SU-DHL-6 (cell line): ENCODE results near the gene IFT122.

Experiments used
- H2AFZ ChIP-seq: fragments of 200-600 bp; sonication (generic); 2 replicates; pipeline ENCODE4 v1.6.1; 2014; ENCODE audit warnings: low read depth, mild to moderate bottlenecking, moderate library complexity, mixed read lengths, antibody characterized with exemption, low read length; ENCODE audit not compliant: severe bottlenecking
- H3F3A ChIP-seq: fragments of 200-600 bp; shearing (Covaris generic); 2 replicates; pipeline ENCODE4 v1.6.0; 2016; ENCODE audit warnings: antibody characterized with exemption, mild to moderate bottlenecking; ENCODE audit not compliant: insufficient read depth
- H3K27ac ChIP-seq: fragments of 200-600 bp; sonication (generic); 2 replicates; pipeline ENCODE4 v1.5.1; 2016; ENCODE audit warnings: low read depth, mild to moderate bottlenecking, low read length, moderate library complexity, mixed read lengths
- H3K27me3 ChIP-seq: fragments of 200-600 bp; sonication (generic), shearing (Covaris generic); 2 replicates; pipeline ENCODE4 v1.6.0; 2014; ENCODE audit warnings: mild to moderate bottlenecking, low read length
- H3K36me3 ChIP-seq: fragments of 200-600 bp; sonication (generic); 2 replicates; pipeline ENCODE4 v1.6.1; 2014; ENCODE audit warnings: mild to moderate bottlenecking, low read length, mixed read lengths
- H3K4me2 ChIP-seq: fragments of 300-600, 200-600 bp; shearing (Covaris generic), sonication (generic); 2 replicates; pipeline ENCODE4 v1.6.0; 2014; ENCODE audit warnings: low read length, low read depth, mild to moderate bottlenecking; ENCODE audit not compliant: poor library complexity, severe bottlenecking
- H3K4me3 ChIP-seq: fragments of 200-600 bp; sonication (generic); 2 replicates; pipeline ENCODE4 v1.5.1; 2014; ENCODE audit warnings: antibody characterized with exemption, low read length, mild to moderate bottlenecking, mixed read lengths; ENCODE audit not compliant: insufficient read depth, poor library complexity, severe bottlenecking
- H3K79me2 ChIP-seq: fragments of 200-600 bp; sonication (generic); 2 replicates; pipeline ENCODE4 v1.6.1; 2014; ENCODE audit warnings: mild to moderate bottlenecking, low read length, moderate library complexity; ENCODE audit not compliant: insufficient read depth
- H3K9ac ChIP-seq: fragments of 200-600 bp; sonication (generic); 2 replicates; pipeline ENCODE4 v1.7.0; 2014; ENCODE audit warnings: mild to moderate bottlenecking, low read length
- H3K9me2 ChIP-seq: fragments of 200-600 bp; sonication (generic); replicated peaks from 2 replicates; pipeline ENCODE4 v1.6.1; 2014; ENCODE audit warnings: low read length; ENCODE audit not compliant: insufficient read depth
- H3K9me3 ChIP-seq: fragments of 200-600 bp; sonication (generic); 2 replicates; pipeline ENCODE4 v1.6.1; 2014; ENCODE audit warnings: low read length, mixed read lengths; ENCODE audit not compliant: insufficient read depth
- H4K20me1 ChIP-seq: fragments of 200-600 bp; sonication (generic); 2 replicates; pipeline ENCODE4 v1.6.1; 2014; ENCODE audit warnings: low read depth, mild to moderate bottlenecking, antibody characterized with exemption, low read length, moderate library complexity, mixed read lengths
- EZH2phosphoT487 ChIP-seq: fragments of 200-600 bp; sonication (generic), shearing (Covaris generic); conservative IDR thresholded peaks from 2 replicates; pipeline ENCODE4 v1.6.1; 2018; ENCODE audit warnings: mild to moderate bottlenecking, antibody characterized with exemption, low read length, moderate library complexity, mixed read lengths
- TF ChIP-seq, protein P1 (sequence below): fragments of 200-600 bp; sonication (generic); IDR thresholded peaks from one replicate; pipeline ENCODE4 v1.5.1; 2017; ENCODE audit warnings: antibody characterized with exemption, mild to moderate bottlenecking, low read length, moderate library complexity; ENCODE audit not compliant: insufficient read depth, poor library complexity, severe bottlenecking

IFT122 gene

DNA sequence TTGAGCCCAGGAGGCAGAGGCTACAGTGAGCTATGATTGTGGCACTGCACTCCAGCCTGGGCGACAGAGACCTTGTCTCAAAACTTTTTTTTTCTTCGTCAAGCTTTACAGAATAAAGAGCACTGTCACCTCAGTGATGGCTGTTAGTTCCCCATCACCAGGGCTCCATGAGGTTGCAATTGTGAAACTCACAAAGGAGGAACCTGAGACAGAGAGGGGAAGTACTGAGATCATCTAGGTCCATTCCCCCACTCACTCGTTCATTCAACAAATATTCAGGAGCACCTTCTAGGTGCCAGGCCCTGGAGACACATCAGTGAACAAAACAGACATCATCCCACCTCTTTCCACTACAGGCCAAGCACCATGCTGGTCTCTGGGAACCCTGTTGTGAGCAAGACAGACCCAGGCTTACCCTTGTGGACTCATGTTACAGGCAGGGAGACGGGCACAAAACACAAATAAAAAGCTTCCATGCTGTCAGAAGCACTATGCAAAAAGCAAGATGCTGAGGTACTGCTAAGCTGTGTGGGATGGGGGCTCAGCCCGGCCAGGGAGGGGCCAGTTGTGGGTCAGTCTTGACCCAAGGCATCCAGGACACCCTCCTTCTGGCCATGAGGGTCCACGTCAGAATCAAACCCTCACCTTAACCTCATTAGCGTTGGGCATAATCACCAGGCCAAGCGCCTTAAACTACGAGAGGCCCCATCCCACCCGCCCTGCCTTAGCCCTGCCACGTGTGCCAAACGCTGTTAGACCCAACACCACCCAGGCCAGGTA is 86.3 kb downstream of the IFT122 start:
- Histone ChIP-seq H2AFZ (no peak overlapping the region), H3K9ac (no peak overlapping the region), H3K4me3 (no peak overlapping the region), H3F3A (no peaks in the 10 kb centered on the region), H3K4me2 (no peak overlapping the region), H3K9me3 (no peaks in the 10 kb centered on the region), H3K79me2 (no peaks in the 10 kb centered on the region), H3K36me3 (no peaks in the 10 kb centered on the region), H3K27ac (no peak overlapping the region), H4K20me1 (no peaks in the 10 kb centered on the region), H3K9me2 (no peaks in the 10 kb centered on the region), H3K27me3 (no peaks in the 10 kb centered on the region)
- no peak for TF ChIP-seq EZH2phosphoT487

DNA sequence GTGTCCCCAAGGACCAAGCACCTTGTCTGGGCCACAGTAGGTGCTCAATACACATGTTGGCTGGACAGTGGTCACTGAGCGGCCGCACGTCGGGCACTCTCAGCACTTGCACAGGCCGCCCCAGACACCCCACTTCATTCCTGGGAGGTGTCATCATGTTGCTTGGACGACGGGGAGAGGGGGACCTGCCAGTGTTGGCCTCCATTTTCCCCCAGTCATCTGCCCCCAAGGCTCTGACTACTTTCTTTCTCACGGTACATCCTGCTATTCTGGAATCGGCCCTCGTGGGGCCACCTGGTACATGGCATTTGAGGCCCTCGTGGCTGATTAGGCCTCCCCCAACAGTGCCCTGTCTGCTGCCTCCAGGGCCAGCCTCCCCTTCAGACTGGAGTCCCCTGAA is 87.2 kb downstream of the IFT122 start:
- no peak overlapping the region for H3K4me3 ChIP-seq
- no peaks in the 10 kb centered on the region for H3K27me3 ChIP-seq
- no peak overlapping the region for H3K9ac ChIP-seq
- H3K4me2 ChIP-seq, result no peak overlapping the region
- no peak overlapping the region for H2AFZ ChIP-seq
- no peaks in the 10 kb centered on the region for H3K9me2 ChIP-seq
- no peaks in the 10 kb centered on the region for H4K20me1 ChIP-seq
- H3K9me3 ChIP-seq, result no peaks in the 10 kb centered on the region
- TF ChIP-seq EZH2phosphoT487, result no peak
- TF ChIP-seq, protein P1, sequence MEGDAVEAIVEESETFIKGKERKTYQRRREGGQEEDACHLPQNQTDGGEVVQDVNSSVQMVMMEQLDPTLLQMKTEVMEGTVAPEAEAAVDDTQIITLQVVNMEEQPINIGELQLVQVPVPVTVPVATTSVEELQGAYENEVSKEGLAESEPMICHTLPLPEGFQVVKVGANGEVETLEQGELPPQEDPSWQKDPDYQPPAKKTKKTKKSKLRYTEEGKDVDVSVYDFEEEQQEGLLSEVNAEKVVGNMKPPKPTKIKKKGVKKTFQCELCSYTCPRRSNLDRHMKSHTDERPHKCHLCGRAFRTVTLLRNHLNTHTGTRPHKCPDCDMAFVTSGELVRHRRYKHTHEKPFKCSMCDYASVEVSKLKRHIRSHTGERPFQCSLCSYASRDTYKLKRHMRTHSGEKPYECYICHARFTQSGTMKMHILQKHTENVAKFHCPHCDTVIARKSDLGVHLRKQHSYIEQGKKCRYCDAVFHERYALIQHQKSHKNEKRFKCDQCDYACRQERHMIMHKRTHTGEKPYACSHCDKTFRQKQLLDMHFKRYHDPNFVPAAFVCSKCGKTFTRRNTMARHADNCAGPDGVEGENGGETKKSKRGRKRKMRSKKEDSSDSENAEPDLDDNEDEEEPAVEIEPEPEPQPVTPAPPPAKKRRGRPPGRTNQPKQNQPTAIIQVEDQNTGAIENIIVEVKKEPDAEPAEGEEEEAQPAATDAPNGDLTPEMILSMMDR, result no peak
- no peaks in the 10 kb centered on the region for H3K36me3 ChIP-seq
- no peak overlapping the region for H3K27ac ChIP-seq
- no peaks in the 10 kb centered on the region for H3K79me2 ChIP-seq
- H3F3A ChIP-seq, result no peaks in the 10 kb centered on the region

DNA sequence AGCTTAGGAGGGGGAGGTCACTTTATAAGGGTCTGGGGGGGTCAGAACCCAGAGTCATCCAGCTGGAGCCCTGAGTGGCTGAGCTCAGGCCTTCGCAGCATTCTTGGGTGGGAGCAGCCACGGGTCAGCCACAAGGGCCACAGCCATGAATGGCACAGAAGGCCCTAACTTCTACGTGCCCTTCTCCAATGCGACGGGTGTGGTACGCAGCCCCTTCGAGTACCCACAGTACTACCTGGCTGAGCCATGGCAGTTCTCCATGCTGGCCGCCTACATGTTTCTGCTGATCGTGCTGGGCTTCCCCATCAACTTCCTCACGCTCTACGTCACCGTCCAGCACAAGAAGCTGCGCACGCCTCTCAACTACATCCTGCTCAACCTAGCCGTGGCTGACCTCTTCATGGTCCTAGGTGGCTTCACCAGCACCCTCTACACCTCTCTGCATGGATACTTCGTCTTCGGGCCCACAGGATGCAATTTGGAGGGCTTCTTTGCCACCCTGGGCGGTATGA is 88.6 kb downstream of the IFT122 start, which contains the start of gene RHO:
Gene RHO, plus strand, starts transcription at position 51 of the 512 bp plus-strand sequence. Its CDS starts 95 bp downstream, at position 146.
- H3K36me3 ChIP-seq, result no peaks in the 10 kb centered on the region
- no peaks in the 10 kb centered on the region for H3K27me3 ChIP-seq
- H3K27ac ChIP-seq, result no peak within 1 kb of the TSS
- H3K9me2 ChIP-seq, result no peaks in the 10 kb centered on the region
- no peaks in the 10 kb centered on the region for H3F3A ChIP-seq
- H3K9me3 ChIP-seq, result no peaks in the 10 kb centered on the region
- TF ChIP-seq, protein P1, result no peak
- TF ChIP-seq EZH2phosphoT487, result no peak
- no peak within 1 kb of the TSS for H3K4me2 ChIP-seq
- no peaks in the 10 kb centered on the region for H3K79me2 ChIP-seq
- H3K4me3 ChIP-seq, result no peak within 1 kb of the TSS
- H3K9ac ChIP-seq, result no peak within 1 kb of the TSS
- H2AFZ ChIP-seq, result no peak within 1 kb of the TSS
- H4K20me1 ChIP-seq, result no peaks in the 10 kb centered on the region
